HUES48 (cell line): Measurements from ENCODE around the gene POTEJ.
"Not testable (repeated sequence)": the region's sequence is repeated elsewhere in the genome, so short reads cannot be mapped to it uniquely, and the experiment has no call there.

ENCODE experiments used
- H3K27ac ChIP-seq: one replicate; pipeline ENCODE4 v1.7.0; 2013; ENCODE audit warnings: low read depth, low read length, inconsistent platforms
- H3K27me3 ChIP-seq: 2 replicates; pipeline ENCODE4 v1.6.1; 2013; ENCODE audit warnings: mild to moderate bottlenecking, low read length; ENCODE audit not compliant: control insufficient read depth, insufficient read depth
- H3K36me3 ChIP-seq: 2 replicates; pipeline ENCODE4 v1.6.1; 2013; ENCODE audit warnings: low read length; ENCODE audit not compliant: control insufficient read depth, insufficient read depth
- H3K4me1 ChIP-seq: 2 replicates; pipeline ENCODE4 v1.6.1; 2013; ENCODE audit warnings: mild to moderate bottlenecking, low read length; ENCODE audit not compliant: control insufficient read depth, insufficient read depth
- H3K4me3 ChIP-seq: 2 replicates; pipeline ENCODE4 v1.5.1; 2013; ENCODE audit warnings: mild to moderate bottlenecking, low read depth, low read length
- H3K9ac ChIP-seq: 2 replicates; pipeline ENCODE4 v1.6.1; 2013; ENCODE audit warnings: mild to moderate bottlenecking, low read depth, low read length, moderate library complexity
- H3K9me3 ChIP-seq: 2 replicates; pipeline ENCODE4 v1.6.1; 2013; ENCODE audit warnings: low read length; ENCODE audit not compliant: control insufficient read depth, insufficient read depth

The POTEJ gene

GRCh38 chr2:130611140-130611539 is at the start of gene POTEJ:
Gene POTEJ (plus strand): TSS chr2:130611440. CDS start chr2:130611533, 93 bp downstream.
- not testable (repeated sequence) for H3K27me3 ChIP-seq, H3K9ac ChIP-seq, H3K4me3 ChIP-seq, H3K9me3 ChIP-seq, H3K36me3 ChIP-seq, H3K4me1 ChIP-seq, H3K27ac ChIP-seq

DNA sequence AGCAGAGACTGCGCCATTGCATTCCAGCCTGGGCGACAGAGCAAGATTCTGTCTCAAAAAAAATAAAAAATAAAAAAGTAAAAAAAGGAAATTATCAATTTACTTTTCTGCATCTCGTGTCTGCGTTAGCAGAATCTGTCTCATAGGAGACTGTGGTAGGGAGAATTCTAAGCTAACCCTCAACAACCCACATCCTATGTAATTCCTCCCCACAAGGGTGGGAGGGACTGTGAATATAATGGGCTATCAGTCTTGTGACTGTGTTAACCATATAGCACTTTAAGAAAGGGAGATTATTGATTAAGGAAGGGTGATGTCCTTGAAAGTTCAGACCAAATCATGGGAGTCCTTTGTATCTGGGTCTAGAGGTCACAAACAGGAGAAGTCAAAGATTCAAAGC is 45.1 kb upstream of the POTEJ start:
- not testable (repeated sequence) for H3K36me3 ChIP-seq

GRCh38 chr2:130571929-130572328 is 39.3 kb upstream of the POTEJ start:
- not testable (repeated sequence) for H3K4me3 ChIP-seq, H3K9ac ChIP-seq, H3K4me1 ChIP-seq, H3K27me3 ChIP-seq, H3K27ac ChIP-seq, H3K36me3 ChIP-seq, H3K9me3 ChIP-seq

More for the DNA sequence above, 45.1 kb upstream of the POTEJ start:
- not testable (repeated sequence) for H3K27me3 ChIP-seq, H3K9ac ChIP-seq, H3K9me3 ChIP-seq, H3K4me3 ChIP-seq, H3K4me1 ChIP-seq, H3K27ac ChIP-seq

DNA sequence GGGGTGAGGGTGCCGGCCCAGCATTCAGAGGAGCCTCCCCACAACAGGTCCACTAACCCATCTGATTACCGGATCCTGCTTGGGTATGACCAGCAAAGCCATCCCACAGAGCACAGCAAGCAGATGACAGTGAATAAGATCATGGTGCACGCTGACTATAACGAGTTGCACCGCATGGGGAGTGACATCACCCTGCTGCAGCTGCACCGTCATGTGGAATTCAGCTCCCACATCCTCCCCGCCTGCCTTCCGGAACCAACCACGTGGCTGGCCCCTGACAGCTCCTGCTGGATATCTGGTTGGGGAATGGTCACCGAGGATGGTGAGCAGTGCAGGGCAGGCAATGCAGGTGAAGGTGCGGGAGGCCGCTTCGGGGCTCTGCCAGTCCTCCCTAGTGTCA is 37.0 kb upstream of the POTEJ start:
- H3K9me3 ChIP-seq, H3K36me3 ChIP-seq, H3K27me3 ChIP-seq, H3K4me1 ChIP-seq, H3K4me3 ChIP-seq, H3K9ac ChIP-seq, H3K27ac ChIP-seq: not testable (repeated sequence)

DNA sequence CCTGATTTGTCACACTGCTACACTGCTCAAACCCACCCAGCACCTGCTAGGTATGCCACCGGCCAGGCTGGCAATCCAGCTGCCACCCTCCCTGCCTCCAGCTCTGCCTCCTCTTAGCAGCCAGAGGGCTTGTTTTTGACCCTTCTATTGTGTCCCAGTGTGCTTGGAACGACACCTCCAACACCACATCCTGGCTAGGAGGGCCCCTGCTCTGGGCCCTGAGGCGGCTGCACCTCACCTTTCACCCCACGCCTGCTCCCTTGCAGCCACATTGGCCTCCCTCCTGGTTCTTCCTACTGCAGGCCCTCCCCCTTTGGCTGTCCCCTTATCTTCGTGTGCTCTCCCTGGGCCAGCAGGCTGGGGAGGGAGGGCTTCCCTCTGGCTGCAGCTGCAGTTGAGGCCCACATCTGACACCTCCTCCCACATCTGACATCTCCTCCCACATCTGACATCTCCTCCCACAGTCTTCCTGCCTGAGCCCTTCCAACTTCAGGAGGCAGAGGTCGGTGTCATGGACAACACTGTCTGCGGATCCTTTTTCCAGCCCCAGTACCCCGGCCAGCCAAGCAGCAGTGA is 34.9 kb upstream of the POTEJ start:
- not testable (repeated sequence) for H3K9ac ChIP-seq, H3K4me1 ChIP-seq, H3K4me3 ChIP-seq, H3K27ac ChIP-seq, H3K36me3 ChIP-seq, H3K27me3 ChIP-seq, H3K9me3 ChIP-seq

DNA sequence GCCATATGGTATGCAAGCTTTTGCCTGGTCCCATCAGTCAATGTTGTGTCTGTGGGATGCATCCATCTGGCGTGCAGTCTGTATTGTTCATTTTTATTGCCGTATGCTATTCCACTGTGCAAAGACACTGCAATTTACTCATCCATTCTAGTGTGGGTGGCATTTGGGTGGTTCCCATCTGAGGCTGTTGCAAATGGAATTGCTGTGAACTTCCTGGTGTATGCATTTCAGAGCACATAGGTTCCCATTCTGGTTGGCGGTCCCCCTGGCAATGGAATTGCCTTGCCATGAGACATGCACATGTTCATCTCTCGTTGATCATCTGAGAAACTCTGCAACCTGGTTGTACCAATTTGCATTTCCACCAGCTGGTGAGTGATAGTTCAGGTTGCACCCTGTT is 33.7 kb upstream of the POTEJ start:
- H3K4me3 ChIP-seq, H3K36me3 ChIP-seq, H3K27me3 ChIP-seq, H3K9me3 ChIP-seq, H3K27ac ChIP-seq, H3K4me1 ChIP-seq, H3K9ac ChIP-seq: not testable (repeated sequence)

GRCh38 chr2:130579121-130579520 is 32.1 kb upstream of the POTEJ start:
- H3K27ac ChIP-seq, H3K9ac ChIP-seq, H3K4me3 ChIP-seq, H3K27me3 ChIP-seq, H3K9me3 ChIP-seq, H3K4me1 ChIP-seq, H3K36me3 ChIP-seq: not testable (repeated sequence)

DNA sequence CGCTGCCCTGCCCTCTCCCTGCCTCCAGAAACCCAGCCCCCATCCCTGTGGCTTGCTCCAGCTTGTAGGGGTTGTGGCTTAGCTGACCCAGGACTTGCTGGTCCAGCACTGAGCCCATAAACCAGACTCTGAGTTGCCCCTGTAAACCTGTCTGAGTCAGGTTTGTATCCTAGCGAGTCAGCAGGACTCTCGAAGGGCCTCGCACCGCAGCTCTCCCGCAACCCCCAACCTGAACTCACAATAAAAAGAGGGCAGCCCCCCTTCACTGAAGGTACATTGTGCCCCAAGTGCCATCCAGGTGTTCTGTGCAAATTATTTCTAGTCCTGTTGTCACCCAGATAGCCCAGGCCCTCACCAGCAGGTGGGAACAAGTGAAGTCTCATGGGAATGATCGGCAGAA is 29.7 kb upstream of the POTEJ start:
- H3K36me3 ChIP-seq, H3K27ac ChIP-seq, H3K9ac ChIP-seq, H3K9me3 ChIP-seq, H3K4me1 ChIP-seq, H3K27me3 ChIP-seq, H3K4me3 ChIP-seq: not testable (repeated sequence)

DNA sequence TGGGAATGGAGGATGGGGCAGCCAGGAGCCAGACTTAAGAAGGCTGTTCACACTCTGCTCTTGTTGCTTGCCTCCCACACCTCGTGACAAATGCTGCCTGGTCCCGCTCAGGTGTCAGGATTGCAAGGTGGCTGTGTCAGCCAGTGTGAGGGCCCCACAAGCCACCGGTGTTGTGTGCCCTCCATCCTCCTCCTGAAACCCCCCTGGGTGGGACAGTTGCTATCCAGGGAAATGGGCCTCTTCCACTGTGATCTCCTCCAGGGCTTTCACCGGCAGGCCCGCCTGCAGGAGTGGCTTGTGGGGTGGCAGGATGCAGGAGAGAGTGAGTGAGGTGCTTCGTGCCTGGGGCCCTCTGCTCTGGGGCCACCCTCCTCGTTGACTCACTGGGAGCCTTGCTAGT is 28.3 kb upstream of the POTEJ start:
- H3K4me1 ChIP-seq, H3K27ac ChIP-seq, H3K9me3 ChIP-seq, H3K27me3 ChIP-seq, H3K9ac ChIP-seq, H3K36me3 ChIP-seq, H3K4me3 ChIP-seq: not testable (repeated sequence)

- not testable (repeated sequence) for H3K9ac ChIP-seq, H3K36me3 ChIP-seq, H3K9me3 ChIP-seq
Observed at GRCh38 chr2:130583582-130583981, 27.7 kb upstream of the POTEJ start.

DNA sequence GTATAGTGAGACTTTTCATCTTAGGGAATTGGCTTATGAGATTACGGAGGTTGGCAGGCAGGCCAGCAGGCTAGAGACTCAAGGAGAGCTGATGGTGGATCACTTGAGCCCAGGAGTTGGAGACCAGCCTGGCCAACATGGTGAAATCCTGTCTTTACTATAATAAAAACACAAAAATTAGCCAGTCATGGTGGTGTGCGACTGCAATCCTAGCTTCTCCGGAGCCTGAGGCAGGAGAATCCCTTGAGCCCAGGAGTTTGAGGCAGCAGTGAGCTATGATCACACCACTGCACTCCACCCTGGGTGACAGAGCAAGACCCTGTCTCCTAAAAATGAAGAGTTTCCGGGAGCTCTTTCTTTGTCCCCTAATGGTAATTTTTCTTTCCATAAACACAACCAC is 26.5 kb upstream of the POTEJ start:
- H3K27me3 ChIP-seq, H3K27ac ChIP-seq, H3K9ac ChIP-seq, H3K4me3 ChIP-seq, H3K9me3 ChIP-seq, H3K36me3 ChIP-seq, H3K4me1 ChIP-seq: not testable (repeated sequence)

More at GRCh38 chr2:130583582-130583981, 27.7 kb upstream of the POTEJ start:
- H3K27ac ChIP-seq, H3K4me1 ChIP-seq, H3K27me3 ChIP-seq, H3K4me3 ChIP-seq: not testable (repeated sequence)
